ENCODE results near the gene BTNL8.

Gene BTNL8

DNA sequence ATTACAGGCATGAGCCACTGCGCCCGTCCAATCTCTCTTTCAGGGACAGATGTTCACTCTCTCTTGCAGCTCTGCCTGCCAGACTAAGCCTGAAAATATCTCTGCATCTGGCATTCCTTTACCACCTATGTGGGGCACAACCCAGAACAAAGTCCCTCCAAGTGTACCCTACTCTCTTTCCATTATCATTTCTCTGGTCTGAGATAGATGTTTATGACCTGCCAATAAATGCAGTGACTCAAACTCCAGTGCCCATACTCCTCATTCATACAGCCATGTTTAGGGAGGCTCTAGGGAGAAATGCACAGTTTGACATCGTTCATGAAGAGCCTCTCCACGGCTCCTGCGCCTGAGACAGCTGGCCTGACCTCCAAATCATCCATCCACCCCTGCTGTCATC lies 89.6 kb downstream of the BTNL8 start, which contains the start of gene BTNL3:
Gene BTNL3, plus strand, starts transcription at position 255 of the 400 bp plus-strand sequence. CDS start 183 bp downstream, outside the sequence.
- no peak for DNase-seq

GRCh38 chr5:180990086-180990881 lies 91.3 kb downstream of the BTNL8 start:
- no peak overlapping the region for H3K27ac ChIP-seq (ENCODE audit: low read length)
- TF ChIP-seq, protein P1, sequence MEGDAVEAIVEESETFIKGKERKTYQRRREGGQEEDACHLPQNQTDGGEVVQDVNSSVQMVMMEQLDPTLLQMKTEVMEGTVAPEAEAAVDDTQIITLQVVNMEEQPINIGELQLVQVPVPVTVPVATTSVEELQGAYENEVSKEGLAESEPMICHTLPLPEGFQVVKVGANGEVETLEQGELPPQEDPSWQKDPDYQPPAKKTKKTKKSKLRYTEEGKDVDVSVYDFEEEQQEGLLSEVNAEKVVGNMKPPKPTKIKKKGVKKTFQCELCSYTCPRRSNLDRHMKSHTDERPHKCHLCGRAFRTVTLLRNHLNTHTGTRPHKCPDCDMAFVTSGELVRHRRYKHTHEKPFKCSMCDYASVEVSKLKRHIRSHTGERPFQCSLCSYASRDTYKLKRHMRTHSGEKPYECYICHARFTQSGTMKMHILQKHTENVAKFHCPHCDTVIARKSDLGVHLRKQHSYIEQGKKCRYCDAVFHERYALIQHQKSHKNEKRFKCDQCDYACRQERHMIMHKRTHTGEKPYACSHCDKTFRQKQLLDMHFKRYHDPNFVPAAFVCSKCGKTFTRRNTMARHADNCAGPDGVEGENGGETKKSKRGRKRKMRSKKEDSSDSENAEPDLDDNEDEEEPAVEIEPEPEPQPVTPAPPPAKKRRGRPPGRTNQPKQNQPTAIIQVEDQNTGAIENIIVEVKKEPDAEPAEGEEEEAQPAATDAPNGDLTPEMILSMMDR (IDR thresholded peaks at IDR 0.05; ENCODE audit: borderline replicate concordance, extremely low read depth, low read length, poor library complexity, severe bottlenecking): no peak
- TF ChIP-seq EZH2 (IDR thresholded peaks at IDR 0.05; ENCODE audit: borderline replicate concordance, low read depth, low read length, severe bottlenecking): no peak

More for the DNA sequence above, 89.6 kb downstream of the BTNL8 start, which contains the start of gene BTNL3:
- Histone ChIP-seq H3K27me3 (ENCODE audit: insufficient read depth, low read length, poor library complexity) (no peaks in the 10 kb centered on the region), H3K4me1 (ENCODE audit: insufficient read depth, low read length) (no peaks in the 10 kb centered on the region), H3K4me2 (ENCODE audit: insufficient read depth, low read length) (no peak within 1 kb of the TSS), H3K9ac (ENCODE audit: low read depth, low read length) (no peak within 1 kb of the TSS), H3K9me3 (ENCODE audit: insufficient read depth, low read length, severe bottlenecking) (no peaks in the 10 kb centered on the region), H2AFZ (ENCODE audit: low read depth, low read length) (no peak within 1 kb of the TSS), H3K36me3 (ENCODE audit: insufficient read depth, low read length) (no peaks in the 10 kb centered on the region), H3K27ac (ENCODE audit: low read length) (no peak within 1 kb of the TSS), H3K4me3 (ENCODE audit: low read depth in 1 of 2, low read length in 2 of 2) (no peak within 1 kb of the TSS), H4K20me1 (ENCODE audit: insufficient read depth, low read length) (no peaks in the 10 kb centered on the region), H3K79me2 (ENCODE audit: insufficient read depth, low read length) (no peaks in the 10 kb centered on the region)
- TF ChIP-seq EZH2 (IDR thresholded peaks at IDR 0.05; ENCODE audit: borderline replicate concordance, low read depth, low read length, severe bottlenecking): no peak
- TF ChIP-seq, protein P1 (IDR thresholded peaks at IDR 0.05; ENCODE audit: borderline replicate concordance, extremely low read depth, low read length, poor library complexity, severe bottlenecking): no peak
- ATAC-seq (ENCODE audit: insufficient read depth, low read depth): no peak

DNA sequence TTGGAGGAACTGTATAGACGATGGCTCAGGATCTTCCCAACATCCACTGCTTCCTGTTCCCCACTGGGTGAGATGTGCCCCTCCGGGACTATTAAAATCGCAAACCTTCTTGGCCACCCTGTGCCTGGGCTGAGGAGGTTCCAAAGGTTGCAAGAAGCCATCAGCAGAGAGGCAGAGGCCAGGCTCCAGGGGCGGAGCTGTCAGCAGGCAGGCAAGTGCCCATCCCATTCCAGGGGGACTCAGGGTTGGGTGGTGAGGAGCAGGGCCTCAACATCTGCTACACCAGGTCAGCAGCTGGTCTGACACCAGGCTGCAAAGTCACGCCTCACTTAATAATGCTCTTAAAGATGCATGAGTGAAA lies 91.9 kb downstream of the BTNL8 start:
- ATAC-seq (ENCODE audit: insufficient read depth, low read depth) (no peak), DNase-seq (no peak)
- Histone ChIP-seq H3K36me3 (ENCODE audit: insufficient read depth, low read length) (no peaks in the 10 kb centered on the region), H3K9ac (ENCODE audit: low read depth, low read length) (no peak overlapping the region), H2AFZ (ENCODE audit: low read depth, low read length) (no peak overlapping the region), H3K4me1 (ENCODE audit: insufficient read depth, low read length) (no peaks in the 10 kb centered on the region), H3K4me2 (ENCODE audit: insufficient read depth, low read length) (no peak overlapping the region), H3K27ac (ENCODE audit: low read length) (no peak overlapping the region), H3K79me2 (ENCODE audit: insufficient read depth, low read length) (no peaks in the 10 kb centered on the region), H4K20me1 (ENCODE audit: insufficient read depth, low read length) (no peaks in the 10 kb centered on the region), H3K27me3 (ENCODE audit: insufficient read depth, low read length, poor library complexity) (no peaks in the 10 kb centered on the region), H3K9me3 (ENCODE audit: insufficient read depth, low read length, severe bottlenecking) (no peaks in the 10 kb centered on the region), H3K4me3 (ENCODE audit: low read depth in 1 of 2, low read length in 2 of 2) (no peak overlapping the region)
- TF ChIP-seq, protein P1 (IDR thresholded peaks at IDR 0.05; ENCODE audit: borderline replicate concordance, extremely low read depth, low read length, poor library complexity, severe bottlenecking): no peak
- no peak for TF ChIP-seq EZH2 (IDR thresholded peaks at IDR 0.05; ENCODE audit: borderline replicate concordance, low read depth, low read length, severe bottlenecking)

More at GRCh38 chr5:180990086-180990881, 91.3 kb downstream of the BTNL8 start:
- H3K4me2 ChIP-seq (ENCODE audit: insufficient read depth, low read length): no peak overlapping the region
- ATAC-seq (ENCODE audit: insufficient read depth, low read depth): no peak
- H3K4me3 ChIP-seq (ENCODE audit: low read depth in 1 of 2, low read length in 2 of 2): no peak overlapping the region
- no peaks in the 10 kb centered on the region for H3K36me3 ChIP-seq (ENCODE audit: insufficient read depth, low read length)
- H4K20me1 ChIP-seq (ENCODE audit: insufficient read depth, low read length): no peaks in the 10 kb centered on the region
- no peak for DNase-seq
- no peak overlapping the region for H3K9ac ChIP-seq (ENCODE audit: low read depth, low read length)
- H3K79me2 ChIP-seq (ENCODE audit: insufficient read depth, low read length): no peaks in the 10 kb centered on the region
- no peaks in the 10 kb centered on the region for H3K4me1 ChIP-seq (ENCODE audit: insufficient read depth, low read length)
- H3K27me3 ChIP-seq (ENCODE audit: insufficient read depth, low read length, poor library complexity): no peaks in the 10 kb centered on the region
- H3K9me3 ChIP-seq (ENCODE audit: insufficient read depth, low read length, severe bottlenecking): no peaks in the 10 kb centered on the region
- no peak overlapping the region for H2AFZ ChIP-seq (ENCODE audit: low read depth, low read length)

Data from DND-41 (cell line).